Glomerular endothelial cell (primary cell): ENCODE measurements around the gene STAP2. TPM values are rescaled to one million over a fixed set of nuclear protein-coding genes. Genes with fewer than 3 reads are reported as not detected.
"Not testable (repeated sequence)": the region's sequence is repeated elsewhere in the genome, so short reads cannot be mapped to it uniquely, and the experiment has no call there.

Experiments
- DNase-seq: peaks from one replicate; pipeline ENCODE4 v3.0.0-alpha.2; 2011; ENCODE audit warnings: low read depth, low spot score; ENCODE audit errors: extremely low read depth
- total RNA-seq: library from RNA; depleted of rRNA; stranded (reverse); fragments of >200 nt; gene quantifications from 2 replicates; pipeline ENCODE4 v1.2.3, GENCODE V29; 2015

Gene STAP2
- total RNA-seq, 1 donor from 2014 or later = 29.3 TPM

DNA sequence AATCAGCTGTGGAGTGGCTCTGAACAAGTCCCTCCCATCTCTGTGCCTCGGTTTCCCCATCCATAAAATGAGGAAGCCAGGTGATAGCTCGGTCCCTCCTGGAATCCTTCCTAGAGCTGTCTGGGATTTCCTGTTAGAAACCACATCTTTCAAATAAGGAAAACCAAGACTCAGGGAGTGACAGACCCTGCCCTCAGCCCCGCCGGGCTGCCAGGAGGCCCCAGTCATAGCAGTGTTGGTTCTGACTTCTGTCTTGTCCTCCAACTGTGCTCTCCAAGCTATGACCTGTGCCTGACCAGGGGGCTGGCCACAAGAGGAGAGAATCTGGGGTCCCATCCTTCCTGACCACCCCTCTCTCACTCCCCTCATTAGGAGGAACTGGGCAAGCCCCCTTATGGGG lies 60.6 kb downstream of the STAP2 start:
- DNase-seq = no peak

DNA sequence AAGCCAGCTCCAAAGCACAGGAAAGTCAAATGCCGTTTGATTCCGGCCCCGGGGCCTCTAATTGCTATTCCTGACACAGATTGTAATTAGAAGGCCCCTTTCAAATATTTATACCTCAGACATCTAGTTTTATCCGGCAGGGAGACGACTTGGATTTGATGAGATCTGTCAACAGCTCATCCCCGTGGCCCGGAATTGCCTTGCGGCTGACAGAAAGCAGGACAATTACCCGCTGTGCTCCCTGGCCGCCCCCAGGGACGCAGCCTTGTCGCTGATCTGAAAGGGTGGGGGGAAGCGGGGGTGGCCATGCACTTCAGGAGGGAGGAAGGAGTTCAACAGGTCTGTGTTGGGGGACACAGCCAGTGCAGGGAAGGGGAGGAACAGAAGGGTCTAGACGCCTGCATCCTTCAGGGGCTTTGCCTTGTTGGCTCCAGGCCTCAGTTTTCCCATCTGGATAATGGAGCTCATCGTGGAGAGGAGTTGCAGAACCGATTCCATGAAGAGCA lies 61.4 kb downstream of the STAP2 start:
- DNase-seq = no peak

DNA sequence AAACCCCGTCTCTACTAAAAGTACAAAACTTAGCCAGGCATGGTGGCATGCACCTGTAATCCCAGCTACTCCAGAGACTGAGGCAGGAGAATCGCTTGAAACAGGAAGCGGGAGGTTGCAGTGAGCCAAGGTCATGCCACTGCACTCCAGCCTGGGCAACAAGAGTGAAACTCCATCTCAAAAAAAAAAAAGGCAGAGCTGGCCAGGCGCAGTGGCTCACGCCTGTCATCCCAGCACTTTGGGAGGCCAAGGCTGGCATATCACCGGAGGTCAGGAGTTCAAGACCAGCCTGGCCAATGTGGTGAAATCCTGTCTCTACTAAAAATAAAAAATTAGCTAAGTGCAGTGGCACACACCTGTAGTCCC lies 64.3 kb downstream of the STAP2 start:
- not testable (repeated sequence) for DNase-seq

Other genes with a start within 250 kb of the STAP2 start
- gene MAP2K2, start 214.7 kb downstream of the STAP2 start, total RNA-seq = 139 and 150 TPM in 2 replicates
- gene CREB3L3, start 185.2 kb downstream of the STAP2 start, total RNA-seq = not detected in 2 replicates
- 29.1 and 41.8 TPM in 2 replicates for gene SIRT6, start 156.3 kb downstream of the STAP2 start, total RNA-seq
- 0.05 and 2.1 TPM in 2 replicates for gene ANKRD24, start 156.1 kb downstream of the STAP2 start, total RNA-seq
- gene EBI3, start 109.3 kb downstream of the STAP2 start, total RNA-seq = 9.0 and 14.2 TPM in 2 replicates
- gene YJU2, start 91.7 kb downstream of the STAP2 start, total RNA-seq = 21.8 and 23.9 TPM in 2 replicates
- gene SHD, start 59.6 kb downstream of the STAP2 start, total RNA-seq = not detected in 2 replicates
- gene TMIGD2, start 36.4 kb downstream of the STAP2 start, total RNA-seq = 0.18 TPM in 1 of 2 replicates, not detected in the other
- gene FSD1, start 34.2 kb downstream of the STAP2 start, total RNA-seq = 20.9 and 38.3 TPM in 2 replicates
- 4.5 and 8.9 TPM in 2 replicates for gene MPND, start 4.7 kb upstream of the STAP2 start, total RNA-seq
- gene SH3GL1, start 61.7 kb upstream of the STAP2 start, total RNA-seq = 122 and 143 TPM in 2 replicates
- 8.0 and 12.5 TPM in 2 replicates for gene CHAF1A, start 63.8 kb upstream of the STAP2 start, total RNA-seq
- gene UBXN6, start 119.0 kb upstream of the STAP2 start, total RNA-seq = 63.4 and 91.1 TPM in 2 replicates
- 90.9 and 96.7 TPM in 2 replicates for gene HDGFL2, start 133.5 kb upstream of the STAP2 start, total RNA-seq
- 0.05 and 0.12 TPM in 2 replicates for gene PLIN4, start 179.7 kb upstream of the STAP2 start, total RNA-seq
- gene PLIN5, start 196.4 kb upstream of the STAP2 start, total RNA-seq = 0.41 TPM in 1 of 2 replicates, not detected in the other
- gene LRG1, start 201.2 kb upstream of the STAP2 start, total RNA-seq = 1.8 and 2.3 TPM in 2 replicates
- gene SEMA6B, start 220.9 kb upstream of the STAP2 start, total RNA-seq = 316 and 446 TPM in 2 replicates